T-helper 9 cell (primary cell): ENCODE measurements around the gene KCP.

Experiments
- DNase-seq: peaks from one replicate; pipeline ENCODE4 v3.0.0-alpha.2; 2020

Gene KCP

GRCh38 chr7:128906001-128906765 is 4.3 kb downstream of the KCP start:
- DNase-seq: no peak

GRCh38 chr7:128904381-128905197 is 5.9 kb downstream of the KCP start:
- DNase-seq: no peak

- no peak for DNase-seq
Measured at GRCh38 chr7:128903621-128904361, 6.7 kb downstream of the KCP start.

GRCh38 chr7:128902761-128903585 is 7.5 kb downstream of the KCP start:
- DNase-seq: no peak

- no peak for DNase-seq
Measured at GRCh38 chr7:128900237-128900636, 10.3 kb downstream of the KCP start.

- no peak for DNase-seq
Measured at GRCh38 chr7:128899392-128899791, 11.1 kb downstream of the KCP start.

- no peak for DNase-seq
Measured at GRCh38 chr7:128895320-128895719, 15.2 kb downstream of the KCP start.

GRCh38 chr7:128894101-128894440 is 16.4 kb downstream of the KCP start:
- no peak for DNase-seq

- DNase-seq: no peak
Measured at GRCh38 chr7:128893251-128894100, 17.0 kb downstream of the KCP start.

GRCh38 chr7:128892521-128893250 is 17.8 kb downstream of the KCP start:
- no peak for DNase-seq

GRCh38 chr7:128891942-128892269 is 18.6 kb downstream of the KCP start:
- DNase-seq: no peak

- no peak for DNase-seq
Measured at GRCh38 chr7:128891110-128891941, 19.2 kb downstream of the KCP start.

GRCh38 chr7:128890306-128891109 is 20.0 kb downstream of the KCP start:
- no peak for DNase-seq

GRCh38 chr7:128889121-128889520 is 21.4 kb downstream of the KCP start:
- DNase-seq: no peak

GRCh38 chr7:128888756-128889095 is 21.8 kb downstream of the KCP start:
- no peak for DNase-seq

GRCh38 chr7:128888039-128888755 is 22.3 kb downstream of the KCP start:
- DNase-seq: no peak

GRCh38 chr7:128887169-128888038 is 23.1 kb downstream of the KCP start:
- DNase-seq: no peak
